Activated T-helper 1 cell treated with anti-CD3 and anti-CD28 coated beads, Interleukin-2, amount 50 U/mL, for 16 hours (primary cell): ENCODE data around the gene TDRD3.

Experiments
- DNase-seq, 2 donors: peaks; one replicate each; pipeline ENCODE4 v3.0.0-alpha.2; 2020; ENCODE audit warnings: low read depth in 1 of 2, low spot score in 1 of 2

The TDRD3 gene

GRCh38 chr13:60572003-60572798, 175.2 kb downstream of the TDRD3 start:
- DNase-seq, result no peak

- no peak for DNase-seq
Observed at GRCh38 chr13:60572855-60573254, 175.8 kb downstream of the TDRD3 start.

GRCh38 chr13:60574735-60575134, 177.7 kb downstream of the TDRD3 start:
- no peak for DNase-seq

- no peak for DNase-seq
Observed at GRCh38 chr13:60575142-60575541, 178.1 kb downstream of the TDRD3 start.

- DNase-seq, result no peak
Observed at GRCh38 chr13:60577761-60578160, 180.7 kb downstream of the TDRD3 start.

GRCh38 chr13:60583196-60583888, 186.3 kb downstream of the TDRD3 start:
- DNase-seq, result no peak

GRCh38 chr13:60583911-60584753, 187.1 kb downstream of the TDRD3 start:
- DNase-seq, result no peak

GRCh38 chr13:60584976-60585375, 188.0 kb downstream of the TDRD3 start:
- DNase-seq, result no peak

- no peak for DNase-seq
Observed at GRCh38 chr13:60590800-60591747, 194.1 kb downstream of the TDRD3 start.

GRCh38 chr13:60603049-60603448, 206.0 kb downstream of the TDRD3 start:
- no peak for DNase-seq

GRCh38 chr13:60604058-60604457, 207.0 kb downstream of the TDRD3 start:
- DNase-seq, result no peak

- DNase-seq, result no peak
Observed at GRCh38 chr13:60608954-60609353, 211.9 kb downstream of the TDRD3 start.

GRCh38 chr13:60611523-60611922, 214.5 kb downstream of the TDRD3 start:
- DNase-seq, result no peak

- no peak for DNase-seq
Observed at GRCh38 chr13:60612593-60612992, 215.6 kb downstream of the TDRD3 start.

- no peak for DNase-seq
Observed at GRCh38 chr13:60613080-60613479, 216.1 kb downstream of the TDRD3 start.

- DNase-seq, result no peak
Observed at GRCh38 chr13:60617991-60618733, 221.1 kb downstream of the TDRD3 start.

GRCh38 chr13:60619461-60619860, 222.4 kb downstream of the TDRD3 start:
- no peak for DNase-seq

GRCh38 chr13:60620611-60621395, 223.8 kb downstream of the TDRD3 start:
- DNase-seq, result no peak

GRCh38 chr13:60623151-60623550, 226.1 kb downstream of the TDRD3 start:
- no peak for DNase-seq
